GM12878 (cell line): Measurements from ENCODE around the gene TNFRSF8. TPM values are rescaled to one million over a fixed set of nuclear protein-coding genes. Genes with fewer than 3 reads are reported as not detected.
A peak's percentile ranks its signal among the peaks of the same experiment; 100 is the strongest.

Source experiments
- ASH2L ChIP-seq: fragments of 300-600, 200-600 bp; sonication (generic); IDR thresholded peaks from 2 replicates; pipeline ENCODE4 v1.6.1; 2017; ENCODE audit warnings: low read depth, mild to moderate bottlenecking, borderline replicate concordance
- ATF2 ChIP-seq: IDR thresholded peaks from 2 replicates; pipeline ENCODE4 v1.6.1; 2012; ENCODE audit warnings: low read length, inconsistent platforms
- BCL3 ChIP-seq: IDR thresholded peaks from 2 replicates; pipeline ENCODE4 v1.6.1; 2011; ENCODE audit warnings: borderline replicate concordance, low read depth, mild to moderate bottlenecking, moderate library complexity, low read length; ENCODE audit not compliant: insufficient read depth, poor library complexity, severe bottlenecking
- BHLHE40 ChIP-seq, 2 experiments: fragments of 450-650 bp in 1 of 2; IDR thresholded peaks; 2 replicates each; pipeline ENCODE4 v1.6.1; 2011 to 2017; ENCODE audit warnings: low read depth in 2 of 2, borderline replicate concordance in 1 of 2, improper control_type of control experiment in 1 of 2, low read length in 1 of 2, mild to moderate bottlenecking in 1 of 2
- CEBPB ChIP-seq, 2 experiments: fragments of 150-350 bp in 1 of 2; IDR thresholded peaks; 2 replicates each; pipeline ENCODE4 v1.6.1; 2012 to 2014; ENCODE audit warnings: low read depth in 2 of 2, low read length in 2 of 2, borderline replicate concordance in 1 of 2, inconsistent platforms in 1 of 2
- CHD2 ChIP-seq: IDR thresholded peaks from 2 replicates; pipeline ENCODE4 v1.6.1; 2011; ENCODE audit warnings: low read depth, low read length, improper control_type of control experiment, borderline replicate concordance
- CTCF ChIP-seq, 3 experiments: IDR thresholded peaks in 2 of 3; conservative IDR thresholded peaks in 1 of 3; 2 replicates each; pipeline ENCODE4 v1.5.1; 2011; ENCODE audit warnings: low read depth in 3 of 3, low read length in 3 of 3, mild to moderate bottlenecking in 3 of 3, control low read depth in 2 of 3, moderate library complexity in 2 of 3, inconsistent platforms in 1 of 3, mixed read lengths in 1 of 3; ENCODE audit not compliant: control insufficient read depth in 2 of 3, insufficient read depth in 1 of 3; ENCODE audit errors: extremely low read depth in 1 of 3
- ETV6 ChIP-seq, 2 experiments: fragments of 450-650 bp in 1 of 2; IDR thresholded peaks in 1 of 2; conservative IDR thresholded peaks in 1 of 2; 2 replicates each; pipeline ENCODE4 v1.6.1; 2014; ENCODE audit warnings: antibody characterized with exemption in 1 of 2, borderline replicate concordance in 1 of 2, low read depth in 1 of 2, mild to moderate bottlenecking in 1 of 2, moderate library complexity in 1 of 2
- EZH2 ChIP-seq: IDR thresholded peaks from 2 replicates; pipeline ENCODE4 v1.6.1; 2012; ENCODE audit warnings: low read depth, mild to moderate bottlenecking, control low read depth, inconsistent platforms, low read length, borderline replicate concordance; ENCODE audit not compliant: control insufficient read depth
- GATAD2B ChIP-seq: fragments of 450-650 bp; conservative IDR thresholded peaks from 2 replicates; pipeline ENCODE4 v1.6.1; 2017; ENCODE audit warnings: low read depth, mild to moderate bottlenecking, moderate library complexity
- HDGF ChIP-seq: fragments of 450-650 bp; IDR thresholded peaks from 2 replicates; pipeline ENCODE4 v1.6.1; 2016; ENCODE audit warnings: antibody characterized with exemption
- IRF3 ChIP-seq: fragments of 450-650 bp; IDR thresholded peaks from 2 replicates; pipeline ENCODE4 v1.6.1; 2014; ENCODE audit warnings: mild to moderate bottlenecking
- MYB ChIP-seq: fragments of 150-350 bp; IDR thresholded peaks from 2 replicates; pipeline ENCODE4 v1.6.1; 2014; ENCODE audit warnings: mild to moderate bottlenecking, low read depth, low read length, borderline replicate concordance
- NBN ChIP-seq: fragments of 450-650 bp; IDR thresholded peaks from 2 replicates; pipeline ENCODE4 v1.6.1; 2016
- NFYB ChIP-seq: IDR thresholded peaks from 2 replicates; pipeline ENCODE4 v1.6.1; 2011; ENCODE audit warnings: low read depth, mild to moderate bottlenecking, low read length, improper control_type of control experiment, moderate library complexity; ENCODE audit not compliant: insufficient read depth
- PAX5 ChIP-seq: IDR thresholded peaks from 2 replicates; pipeline ENCODE4 v1.6.1; 2011; ENCODE audit warnings: low read depth, low read length, borderline replicate concordance
- PML ChIP-seq: IDR thresholded peaks from 2 replicates; pipeline ENCODE4 v1.6.1; 2012; ENCODE audit warnings: low read length, inconsistent platforms
- POLR2AphosphoS5 ChIP-seq: IDR thresholded peaks from 2 replicates; pipeline ENCODE4 v1.6.1; 2011; ENCODE audit warnings: mild to moderate bottlenecking, low read length, inconsistent platforms
- RB1 ChIP-seq: fragments of 450-650 bp; formaldehyde crosslinking; IDR thresholded peaks from 2 replicates; pipeline ENCODE4 v1.6.1; 2017; ENCODE audit warnings: mild to moderate bottlenecking, borderline replicate concordance
- SIN3A ChIP-seq: IDR thresholded peaks from 2 replicates; pipeline ENCODE4 v1.6.1; 2012; ENCODE audit warnings: low read depth, low read length, improper control_type of control experiment
- SRF ChIP-seq, 2 experiments: IDR thresholded peaks; 2 replicates each; pipeline ENCODE4 v1.6.1; 2011; ENCODE audit warnings: low read depth in 2 of 2, low read length in 2 of 2, mild to moderate bottlenecking in 1 of 2, moderate library complexity in 1 of 2
- SUPT20H ChIP-seq: IDR thresholded peaks from 2 replicates; pipeline ENCODE4 v1.6.1; 2011; ENCODE audit warnings: low read depth, mild to moderate bottlenecking, low read length, moderate library complexity, borderline replicate concordance; ENCODE audit not compliant: control insufficient read depth
- TCF12 ChIP-seq: IDR thresholded peaks from 2 replicates; pipeline ENCODE4 v1.6.1; 2011; ENCODE audit warnings: low read depth, mild to moderate bottlenecking, low read length
- ZBED1 ChIP-seq: IDR thresholded peaks from 2 replicates; pipeline ENCODE4 v1.6.1; 2016; ENCODE audit warnings: borderline replicate concordance
- polyA plus RNA-seq, 11 experiments: library from polyadenylated mRNA; depleted of rRNA in 4 of 11; unstranded in 6 of 11; stranded (reverse) in 5 of 11; fragments of >200 nt; fragmentation: Nextera tagmentation in 4 of 11; fragmentation: Illumina TruSeq in 1 of 11; extraction: Ambion mirVana in 4 of 11; extraction: Trizol in 1 of 11; gene quantifications; 1 replicate in 1 of 11; 2 replicates in 10 of 11; pipeline versions ENCODE4 v1.2.1 to v1.2.3, GENCODE V29; 2011 to 2016; ENCODE audit warnings: inconsistent platforms in 2 of 11, missing spikeins in 2 of 11, low read depth in 1 of 11
- total RNA-seq, 4 experiments: library from RNA; depleted of rRNA in 3 of 4; stranded (reverse); fragments of >200 nt in 3 of 4; fragmentation: Illumina TruSeq in 1 of 4; extraction: Trizol in 1 of 4; gene quantifications; 2 replicates each; pipeline versions ENCODE4 v1.2.1 to v1.2.3, GENCODE V29; 2013 to 2021

Gene TNFRSF8
- total and polyA plus RNA-seq, 10 of the 15 experiments (the other 5 are each of a cell fraction or from before 2014, with no cell fraction given) = 9.8 to 114 (median 58.8) TPM

GRCh38 chr1:12056331-12056841 lies 6.7 kb upstream of the TNFRSF8 start (continued):
- TF ChIP-seq PAX5 (peak; percentile 29; the same call in 1 of the 2 replicates), NFYB (no peak), HDGF (no peak), CTCF (IDR thresholded peaks at IDR 0.05 in 2 of 3, conservative IDR thresholded peaks at IDR 0.05 in 1 of 3; ENCODE audit: control insufficient read depth in 2 of 3, extremely low read depth in 1 of 3, insufficient read depth in 1 of 3, low read depth in 3 of 3, low read length in 3 of 3) (no peak), EZH2 (no peak), NBN (0 out of 2 replicates have a peak, but pooled peaks have one; percentile 22), ATF2 (no peak), MYB (no peak), TCF12 (0 out of 2 replicates have a peak, but pooled peaks have one; percentile 7), PML (no peak), RB1 (no peak), CHD2 (no peak), CEBPB (IDR thresholded peaks at IDR 0.05; ENCODE audit: borderline replicate concordance in 1 of 2, low read depth in 2 of 2, low read length in 2 of 2) (no peak), SIN3A (no peak), BCL3 (peak; percentile 75), ZBED1 (peak; percentile 49; the same call in 1 of the 2 replicates), IRF3 (no peak), POLR2AphosphoS5 (no peak), BHLHE40 (IDR thresholded peaks at IDR 0.05; ENCODE audit: borderline replicate concordance in 1 of 2, low read depth in 2 of 2, low read length in 1 of 2) (no peak), SUPT20H (no peak), SRF (IDR thresholded peaks at IDR 0.05; ENCODE audit: low read depth in 2 of 2, low read length in 2 of 2) (peak in 1 of 2 experiments; percentile 53; a peak in 1 of 4 replicates), ETV6 (conservative IDR thresholded peaks at IDR 0.05 in 1 of 2, IDR thresholded peaks at IDR 0.05 in 1 of 2; ENCODE audit: borderline replicate concordance in 1 of 2, low read depth in 1 of 2) (peak in 1 of 2 experiments; percentile 64; a peak in 1 of 4 replicates), GATAD2B (no peak), ASH2L (no peak)
